T follicular helper cell (primary cell): ENCODE data around the gene NAP1L5.

ENCODE experiments used
- DNase-seq: peaks from one replicate; pipeline ENCODE4 v3.0.0-alpha.2; 2020; ENCODE audit warnings: low read depth

Gene NAP1L5

DNA sequence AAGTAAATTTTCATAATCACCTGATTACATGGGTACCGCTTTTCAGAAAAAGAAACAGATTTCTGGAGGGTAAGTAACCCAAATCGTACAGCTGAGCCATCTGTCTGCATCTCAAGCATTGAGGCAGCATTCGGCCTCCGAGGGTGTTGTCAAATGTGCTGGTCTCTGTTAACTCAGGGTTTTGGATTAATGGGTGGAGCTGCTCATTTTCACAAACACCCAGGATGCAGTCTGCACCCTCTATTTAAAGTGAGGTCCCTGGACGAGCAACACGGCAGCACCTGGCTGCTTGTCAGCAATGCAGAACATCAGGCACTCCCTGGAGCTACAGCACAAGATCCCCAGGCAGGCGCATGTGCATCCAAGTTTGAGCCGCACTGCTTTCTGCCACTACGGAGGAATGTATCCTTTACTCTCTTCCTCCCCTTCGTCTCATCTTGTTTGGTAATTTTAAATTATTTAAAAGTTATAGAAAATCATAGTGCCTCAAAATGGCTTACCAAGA lies 24.7 kb upstream of the NAP1L5 start:
- no peak for DNase-seq

DNA sequence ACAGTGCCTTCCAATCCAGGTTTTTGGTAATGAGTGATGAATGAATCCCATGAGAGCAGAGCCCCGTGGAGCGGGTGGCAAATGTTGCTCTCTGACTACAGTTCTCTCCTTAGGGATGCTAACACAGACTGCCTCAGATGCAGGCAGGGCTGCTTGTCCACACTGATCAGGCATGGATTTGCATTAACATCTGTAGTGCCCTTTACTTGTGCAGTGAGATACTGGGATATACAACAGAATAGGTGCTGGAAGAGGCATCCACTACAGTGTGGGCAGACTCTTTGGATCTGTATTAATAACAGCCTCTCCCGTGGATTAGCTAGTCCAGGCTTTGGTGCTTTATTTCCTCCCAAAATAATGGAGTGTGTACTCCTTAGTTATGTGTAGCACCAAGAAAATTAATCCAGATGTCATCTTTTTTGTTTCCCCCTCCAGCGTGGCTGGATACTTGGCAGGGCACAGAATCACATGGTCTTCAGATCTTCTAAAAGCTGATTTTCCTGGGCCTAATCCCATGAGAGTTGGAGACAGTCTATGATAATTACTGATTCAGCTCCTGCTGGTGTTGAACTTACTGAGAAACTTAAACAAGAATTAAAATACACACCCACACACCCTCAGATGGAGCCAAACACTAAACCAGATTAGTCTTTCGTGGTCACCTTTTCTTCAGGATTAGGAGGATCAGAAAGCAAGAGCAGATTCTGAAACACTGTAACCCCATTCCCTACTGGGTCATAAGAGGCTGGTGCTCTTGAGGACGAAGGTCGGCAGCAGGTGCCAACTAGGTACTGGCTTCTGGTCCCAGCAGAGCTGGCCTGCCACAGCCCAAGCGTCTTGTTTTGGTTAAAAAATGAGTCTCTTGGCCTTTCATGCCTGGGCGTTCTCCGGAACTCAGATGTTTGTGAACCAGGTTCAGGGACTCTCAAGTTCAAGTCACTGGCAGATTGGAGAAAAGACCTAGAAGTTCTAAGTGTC lies 23.1 kb upstream of the NAP1L5 start:
- no peak for DNase-seq

DNA sequence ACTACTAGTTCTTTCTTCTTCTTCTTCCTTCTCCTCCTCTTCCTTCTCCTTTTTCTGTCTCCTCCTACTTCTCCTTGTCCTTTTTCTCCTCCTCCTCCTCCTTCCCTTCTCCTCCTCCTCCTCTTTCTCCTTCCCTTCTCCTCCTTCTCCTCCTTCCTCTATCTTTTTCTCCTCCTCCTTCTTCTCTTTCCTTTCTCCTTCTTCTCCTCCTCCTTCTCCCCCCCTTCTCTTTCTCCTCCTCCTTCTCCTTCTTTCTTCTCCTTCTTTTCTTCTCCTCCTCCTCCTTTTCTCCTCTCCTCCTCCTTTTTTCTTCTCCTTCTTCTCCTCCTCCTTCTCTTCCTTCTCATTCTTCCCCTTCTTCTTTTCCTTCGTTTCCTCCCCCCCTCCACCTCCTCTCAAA lies 21.8 kb upstream of the NAP1L5 start:
- DNase-seq, result no peak

DNA sequence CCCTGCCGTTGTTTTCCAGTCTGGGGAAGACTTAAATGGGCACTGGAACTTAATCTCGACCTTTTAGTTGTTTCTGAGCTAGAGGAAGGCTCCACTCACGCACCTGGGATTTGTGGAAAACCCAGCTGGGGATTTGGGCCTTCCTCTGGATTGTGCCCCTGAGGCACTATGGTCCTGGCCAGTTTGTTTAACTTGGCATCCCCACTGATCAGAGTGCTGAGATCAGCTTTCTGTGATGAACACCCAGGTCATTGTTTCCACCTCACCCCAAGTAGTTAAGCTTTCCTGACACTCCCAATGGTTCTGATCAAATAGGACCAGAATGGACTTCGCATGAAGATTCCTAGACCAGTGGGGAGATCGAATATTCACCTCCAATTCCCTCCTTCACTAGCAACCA lies 20.5 kb upstream of the NAP1L5 start:
- no peak for DNase-seq

DNA sequence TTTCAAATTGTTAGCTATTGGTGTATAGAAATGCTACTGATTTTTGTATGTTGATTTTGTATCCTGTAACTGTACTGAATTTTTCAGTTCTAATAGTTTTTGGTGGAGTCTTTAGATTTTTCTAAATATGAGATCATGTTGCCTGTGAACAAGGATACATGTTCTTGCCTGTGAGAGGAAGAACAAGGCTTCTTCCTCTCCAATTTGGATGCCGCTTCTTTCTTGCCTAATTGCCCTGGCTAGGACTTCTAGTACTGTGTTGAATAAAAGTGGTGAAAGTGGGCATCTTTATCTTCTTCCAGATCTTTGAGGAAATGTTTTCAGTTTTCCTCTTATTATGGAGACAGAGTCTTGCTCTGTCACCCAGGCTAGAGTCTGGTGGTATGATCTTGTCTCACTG lies 16.2 kb upstream of the NAP1L5 start:
- no peak for DNase-seq

DNA sequence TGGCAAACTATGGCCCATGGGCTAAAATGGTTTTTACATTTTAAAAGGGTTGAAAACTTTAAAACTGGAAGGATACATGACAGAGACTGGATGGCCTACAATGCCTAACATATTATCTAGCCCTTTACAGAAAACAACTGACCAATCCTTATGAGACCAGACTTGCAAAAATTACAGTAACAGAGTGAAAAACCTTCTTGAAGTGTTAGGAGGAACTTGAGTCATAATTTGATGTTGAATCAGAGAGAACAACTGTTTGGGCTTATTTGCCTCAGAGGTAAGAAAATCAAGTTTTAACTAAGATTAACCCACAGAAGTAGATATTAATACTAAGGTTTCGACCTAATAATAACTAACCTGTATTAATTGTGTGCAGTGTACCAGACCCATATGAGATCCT lies 12.4 kb upstream of the NAP1L5 start:
- DNase-seq, result no peak

DNA sequence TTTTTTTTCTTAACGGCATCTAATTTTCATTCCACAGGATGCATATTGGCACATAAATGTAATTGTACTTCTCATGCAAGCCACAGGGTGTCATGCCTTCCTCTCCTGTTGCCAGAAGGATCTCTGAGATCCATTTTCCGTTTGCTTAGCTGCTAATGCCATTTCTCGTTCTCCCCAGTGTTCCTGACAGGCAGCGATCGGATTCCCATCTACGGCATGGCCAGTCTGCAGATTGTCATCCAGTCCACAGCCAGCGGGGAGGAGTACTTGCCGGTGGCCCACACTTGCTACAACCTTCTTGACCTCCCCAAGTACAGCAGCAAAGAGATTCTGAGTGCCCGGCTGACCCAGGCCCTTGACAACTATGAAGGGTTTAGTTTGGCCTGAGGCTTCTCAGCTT lies 8.9 kb upstream of the NAP1L5 start:
- no peak for DNase-seq

DNA sequence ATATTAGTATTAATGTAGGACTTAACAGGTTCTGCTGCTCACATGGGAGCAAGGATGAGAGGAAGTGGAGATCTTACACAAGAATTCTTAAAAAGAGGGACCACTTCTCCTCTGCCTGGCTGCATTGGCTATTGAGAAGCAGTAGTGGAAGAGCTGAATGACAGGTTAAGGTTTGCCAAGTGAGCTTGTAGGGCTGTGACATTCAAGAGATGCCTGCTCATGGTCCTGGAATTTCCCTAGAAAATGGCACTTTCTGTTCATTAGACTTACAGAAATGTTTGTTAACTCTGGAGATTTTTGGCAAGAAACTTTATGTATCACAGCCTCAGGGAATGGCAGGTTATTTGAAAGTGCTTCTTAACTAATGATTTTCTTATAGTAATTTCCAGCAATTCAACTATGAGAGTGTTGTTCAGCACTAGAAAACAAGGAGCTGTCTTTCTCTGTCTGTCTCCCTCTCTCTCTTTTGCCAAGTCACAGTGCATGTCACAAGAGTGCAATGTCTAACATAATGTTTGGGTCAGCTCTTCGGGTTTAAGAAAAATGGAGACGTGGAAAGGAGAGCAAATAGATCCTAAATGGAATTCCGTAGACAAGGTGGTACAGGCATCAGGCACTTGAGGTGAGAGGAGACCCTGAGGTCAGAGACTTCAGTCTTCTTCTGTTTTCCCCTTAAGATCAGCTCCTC lies 8.3 kb upstream of the NAP1L5 start:
- no peak for DNase-seq

DNA sequence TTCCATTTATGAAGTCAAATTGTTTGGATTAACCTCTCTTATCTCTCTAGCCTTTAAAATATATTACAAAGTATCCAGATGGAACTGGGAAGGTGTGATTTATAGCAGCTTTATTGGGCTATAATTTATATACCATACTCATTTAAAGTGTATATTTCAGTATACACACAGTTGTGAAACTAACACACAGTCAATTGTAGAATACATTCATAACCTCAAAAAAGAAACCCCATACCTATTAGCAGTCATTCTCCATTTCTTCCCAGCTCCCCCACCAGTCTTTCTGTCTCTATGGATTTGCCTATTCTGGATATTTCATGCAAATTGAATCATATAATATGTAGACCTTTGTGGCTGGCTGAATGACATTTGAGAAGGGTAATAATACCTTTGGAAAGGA lies 7.6 kb upstream of the NAP1L5 start:
- no peak for DNase-seq

DNA sequence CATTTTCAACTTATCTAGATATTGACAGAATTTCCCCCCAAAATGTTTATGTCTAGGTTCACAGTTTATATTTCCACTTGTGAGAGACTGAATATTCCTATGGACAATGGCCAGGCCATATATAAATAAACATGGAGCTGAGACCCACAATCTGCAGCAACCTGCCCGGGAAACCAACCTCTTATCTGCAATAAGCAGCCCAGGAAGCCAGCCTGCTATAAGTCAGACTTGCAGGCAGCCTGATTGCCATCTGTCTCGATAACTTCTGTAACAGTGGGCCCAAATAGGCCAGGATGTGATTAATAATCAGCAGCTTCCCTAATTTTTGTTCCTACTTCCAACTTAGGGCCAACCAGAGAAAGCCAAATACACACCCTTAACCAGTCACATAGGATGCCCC lies 5.2 kb upstream of the NAP1L5 start:
- no peak for DNase-seq

DNA sequence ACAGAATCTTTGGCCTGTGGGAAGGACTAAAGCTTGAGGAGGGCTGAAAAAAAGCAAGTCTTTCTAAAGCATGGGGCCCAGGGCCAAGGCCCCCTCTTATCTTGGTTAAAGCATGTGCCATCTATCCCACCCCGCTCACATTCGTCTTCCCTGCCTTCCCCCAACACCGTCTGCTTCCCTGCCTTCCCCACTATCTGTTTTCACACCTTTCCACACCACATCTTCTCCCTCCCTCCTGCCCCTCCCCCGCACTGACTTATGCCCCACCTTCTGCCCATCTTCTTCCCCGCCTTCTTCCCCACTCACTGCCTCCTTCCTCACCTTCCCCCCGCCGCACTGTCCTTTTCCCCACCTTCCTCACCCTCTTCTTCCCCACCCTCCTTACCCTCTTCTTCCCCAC lies 890 bp upstream of the NAP1L5 start:
- no peak for DNase-seq

DNA sequence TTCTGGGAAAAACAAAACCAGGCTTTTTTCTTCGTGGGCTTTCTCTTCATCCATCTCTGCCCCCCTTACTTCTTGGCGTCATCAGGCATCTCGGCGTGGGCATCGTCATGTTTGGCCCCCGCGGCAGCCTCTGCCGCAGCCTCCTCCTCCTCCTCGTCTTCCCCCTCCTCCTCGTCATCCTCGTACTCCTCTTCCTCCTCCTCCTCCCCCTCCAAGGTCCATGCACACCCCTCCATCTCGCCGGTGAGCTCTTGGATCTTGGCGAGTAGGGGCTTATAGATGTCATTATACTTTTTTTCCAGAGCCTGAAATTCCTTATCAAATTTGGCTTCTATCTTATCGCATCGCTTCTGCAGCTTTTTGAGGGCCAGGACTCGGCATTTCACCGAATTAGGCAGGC lies 488 bp downstream of the NAP1L5 start:
- no peak for DNase-seq

DNA sequence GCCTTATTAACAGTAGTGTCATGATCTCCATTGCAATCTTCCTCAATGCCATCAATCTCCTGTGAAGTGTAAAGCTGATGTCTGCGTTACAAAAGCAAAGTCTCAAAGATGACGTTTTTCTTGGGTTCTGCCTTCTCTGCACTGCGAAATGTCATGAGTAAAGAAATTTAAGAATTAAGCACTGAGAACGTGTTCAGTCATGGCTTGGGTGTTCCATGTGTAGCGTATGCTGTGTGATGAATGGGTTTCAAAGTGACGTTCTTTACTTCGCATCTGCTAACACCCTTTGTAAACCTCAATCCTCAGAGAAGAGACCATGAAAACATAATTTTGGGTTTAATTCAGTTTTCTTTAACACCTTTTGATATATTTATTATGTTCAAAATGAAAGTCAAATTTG lies 999 bp downstream of the NAP1L5 start:
- DNase-seq, result no peak

DNA sequence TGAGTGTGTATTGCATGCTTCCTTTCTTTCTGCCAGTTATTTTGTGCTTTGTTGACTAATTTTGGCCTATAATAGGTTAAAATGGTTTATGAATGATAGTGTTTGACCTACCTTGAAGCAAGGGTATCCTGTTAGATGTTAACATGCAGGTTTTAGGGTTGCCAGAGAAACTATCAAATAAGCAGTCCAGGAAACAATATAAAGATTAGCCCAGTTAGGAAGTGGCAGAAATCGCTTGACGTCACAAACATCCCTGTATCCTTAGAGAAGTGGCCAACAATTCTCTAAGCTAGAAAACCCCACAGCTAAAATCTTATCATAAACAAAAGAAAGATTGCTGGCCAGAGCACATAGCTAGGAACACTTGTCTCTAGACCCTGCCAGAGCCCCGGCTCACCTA lies 3.8 kb downstream of the NAP1L5 start:
- no peak for DNase-seq

DNA sequence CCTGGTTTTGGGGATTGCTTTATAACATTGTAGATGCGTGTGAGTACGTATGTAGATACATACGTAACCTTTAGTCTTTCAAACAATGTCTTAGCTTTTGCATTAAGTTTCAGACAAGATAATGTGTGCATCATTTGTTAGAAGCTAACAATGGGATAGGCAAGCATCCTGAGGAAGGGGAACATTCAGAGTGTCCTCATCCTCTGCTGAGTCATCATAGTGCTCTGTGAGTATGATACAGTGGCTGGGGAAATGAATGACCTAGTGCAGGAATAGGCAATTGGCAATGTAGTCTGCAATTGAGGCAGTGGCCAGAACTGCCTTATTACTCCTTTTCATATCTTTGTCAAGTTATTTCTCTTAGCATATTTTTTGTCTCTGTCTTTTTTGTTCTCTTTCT lies 7.3 kb downstream of the NAP1L5 start:
- DNase-seq, result no peak

DNA sequence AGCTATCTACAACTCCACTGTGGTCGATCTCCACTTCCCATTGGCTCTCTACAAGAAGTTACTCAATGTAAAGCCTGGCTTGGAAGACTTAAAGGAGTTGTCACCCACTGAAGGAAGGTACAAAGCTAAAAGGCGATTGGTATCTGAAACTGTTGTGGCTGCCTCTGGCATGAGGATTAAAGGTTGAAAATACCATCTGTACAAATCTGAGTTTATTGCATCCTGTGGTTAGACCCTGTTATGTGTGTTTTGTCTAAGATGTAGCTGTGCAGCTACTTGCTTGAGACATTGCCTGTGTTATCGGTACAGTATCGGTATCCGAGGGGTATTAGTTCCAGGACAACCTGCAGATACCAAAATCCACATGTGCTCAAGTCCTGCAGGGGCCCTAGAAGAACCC lies 16.4 kb downstream of the NAP1L5 start:
- no peak for DNase-seq

DNA sequence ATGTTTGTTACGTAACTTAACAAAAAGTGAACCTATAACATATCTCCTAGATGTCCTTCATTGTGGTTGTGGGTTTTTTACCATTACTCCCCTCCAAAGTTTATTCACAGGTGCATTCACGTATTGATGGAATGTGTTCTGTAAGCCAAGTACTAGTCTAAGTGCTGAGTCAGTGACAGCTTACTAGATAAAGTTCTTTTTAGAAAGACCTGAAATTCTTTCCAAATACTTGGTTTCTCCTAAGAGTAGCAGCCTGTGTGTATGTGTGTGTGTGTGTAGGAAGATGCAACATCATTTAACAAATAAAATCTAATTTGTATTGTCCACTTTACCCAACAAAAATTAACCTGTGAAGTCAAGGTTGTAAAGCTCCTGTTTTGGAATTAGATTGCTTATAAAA lies 22.1 kb downstream of the NAP1L5 start:
- DNase-seq, result no peak

DNA sequence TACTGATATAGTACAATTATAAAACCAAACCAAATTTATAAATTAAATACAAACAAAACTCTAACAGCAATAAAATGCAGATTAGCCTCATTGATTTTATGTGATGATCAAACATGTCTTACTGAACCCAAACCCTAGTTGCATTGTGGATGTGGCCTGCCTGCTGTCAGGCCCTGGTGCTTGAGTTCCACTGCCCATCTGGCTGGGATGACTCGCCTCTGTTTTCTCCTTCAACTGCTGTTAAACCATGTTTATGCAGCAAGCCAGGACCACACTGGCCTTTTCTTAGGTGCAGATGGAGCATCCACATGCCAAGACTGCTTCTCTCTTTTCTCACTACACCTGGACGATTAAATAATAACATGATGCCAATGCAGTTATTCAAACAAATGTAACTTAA lies 22.6 kb downstream of the NAP1L5 start:
- DNase-seq, result no peak

DNA sequence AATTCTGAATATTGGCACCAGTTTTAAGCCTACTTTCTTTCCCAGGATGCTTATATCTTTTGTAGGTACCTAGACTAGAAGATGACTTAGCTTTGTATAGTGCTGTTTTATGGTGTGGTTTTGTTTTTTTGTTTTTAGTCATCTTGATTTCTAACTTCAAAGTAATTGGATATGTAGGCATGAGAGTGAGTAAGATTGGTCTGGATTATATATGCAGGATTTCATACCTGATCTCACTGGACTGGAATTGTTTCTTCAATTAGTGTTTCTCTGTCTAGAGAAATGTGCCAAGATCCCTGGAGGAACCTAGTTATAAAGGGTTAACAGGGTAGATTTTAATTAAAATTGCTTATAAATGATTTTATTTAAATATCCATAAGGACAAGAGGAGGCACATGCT lies 23.1 kb downstream of the NAP1L5 start:
- DNase-seq, result no peak

DNA sequence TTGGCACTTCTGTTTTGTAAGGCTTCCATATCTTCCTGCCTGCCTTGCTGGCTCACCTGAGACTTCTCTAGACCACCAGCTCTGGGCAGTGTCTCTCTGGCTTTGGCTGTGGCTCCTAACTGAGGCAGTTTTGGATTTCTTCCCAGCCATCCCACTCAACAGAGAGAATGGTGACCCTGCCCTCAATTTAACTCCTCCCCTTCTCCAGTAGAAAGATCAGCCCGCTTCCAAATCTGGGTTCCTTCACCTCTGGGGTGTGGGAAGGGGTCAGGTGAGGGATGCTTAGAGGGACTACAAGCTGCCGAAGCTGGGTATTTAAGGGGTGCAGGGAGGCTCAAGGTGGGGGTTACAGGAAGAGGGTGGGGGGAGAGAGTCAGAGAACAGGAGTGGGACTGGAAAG lies 23.7 kb downstream of the NAP1L5 start:
- DNase-seq, result no peak

DNA sequence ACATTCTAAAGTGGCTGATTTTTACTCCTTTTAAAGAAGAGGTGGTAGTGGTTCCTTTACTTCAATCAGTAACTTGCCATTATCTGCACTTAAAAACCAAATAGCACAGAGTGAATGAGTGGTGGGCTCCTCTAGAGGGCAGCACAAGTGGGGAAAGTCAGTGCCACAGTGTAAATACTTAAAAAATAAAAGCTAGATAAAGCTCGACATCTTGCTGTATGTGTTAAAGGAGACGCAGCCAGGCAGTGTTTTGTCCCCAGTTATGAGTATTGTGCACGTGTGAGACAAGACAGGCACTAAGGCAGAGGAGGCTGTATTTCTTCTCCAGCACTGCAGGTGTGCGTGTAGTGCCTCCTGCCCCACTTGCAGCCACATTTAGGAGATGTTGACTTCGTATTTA lies 24.6 kb downstream of the NAP1L5 start:
- no peak for DNase-seq

DNA sequence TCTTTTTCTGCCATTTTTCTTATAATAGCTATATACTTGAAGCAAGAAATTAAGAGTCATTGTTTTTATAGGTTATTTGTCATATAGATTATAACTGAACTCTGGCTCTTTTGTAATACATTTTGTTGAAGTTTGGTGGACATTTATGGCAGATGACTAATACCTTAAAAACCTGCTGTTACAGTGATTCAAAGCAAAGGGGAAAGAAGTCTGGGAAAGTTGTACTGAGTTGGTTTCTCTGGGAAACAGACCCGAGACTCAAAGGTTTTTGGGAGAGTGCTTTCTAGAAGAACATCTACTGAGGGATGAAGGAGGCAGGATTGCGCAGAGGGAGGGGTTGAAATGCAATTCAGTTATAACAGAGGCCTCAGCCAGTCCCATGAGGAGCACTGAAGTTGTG lies 35.9 kb downstream of the NAP1L5 start:
- DNase-seq, result no peak
